ENCODE data around the gene KPNA6. TPM values are rescaled to one million over a fixed set of nuclear protein-coding genes. Genes with fewer than 3 reads are reported as not detected.

KPNA6 gene
- total and polyA plus RNA-seq, 9 of the 15 experiments (the other 6 are each of a cell fraction or from before 2014, with no cell fraction given) = 20.1 to 54.6 (median 32.2) TPM

DNA sequence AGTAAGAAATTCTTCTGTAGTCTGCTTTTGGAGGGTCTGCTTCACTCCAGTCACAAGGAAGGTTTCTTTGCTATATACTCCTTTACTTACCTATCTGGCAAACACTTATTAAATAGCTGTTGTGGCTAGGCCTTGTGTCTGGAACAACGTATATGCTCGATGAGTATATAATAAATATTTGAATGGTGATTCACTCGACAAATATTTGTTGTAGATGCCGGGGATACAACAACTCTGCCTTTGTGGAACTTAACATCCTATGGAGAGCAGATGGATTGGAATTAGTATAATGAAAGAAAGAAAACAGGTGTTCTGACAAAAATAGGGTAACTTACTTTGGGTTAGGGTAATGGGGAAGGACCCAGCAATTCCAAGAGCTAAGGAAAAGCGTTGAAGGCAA lies 31.1 kb downstream of the KPNA6 start (continued):
- no peak for TF ChIP-seq TCF3 (CRISPR knock-in tag; IDR thresholded peaks at IDR 0.05)
- no peak for TF ChIP-seq MEF2D (tag; conservative IDR thresholded peaks at IDR 0.05; ENCODE audit: low read depth)

DNA sequence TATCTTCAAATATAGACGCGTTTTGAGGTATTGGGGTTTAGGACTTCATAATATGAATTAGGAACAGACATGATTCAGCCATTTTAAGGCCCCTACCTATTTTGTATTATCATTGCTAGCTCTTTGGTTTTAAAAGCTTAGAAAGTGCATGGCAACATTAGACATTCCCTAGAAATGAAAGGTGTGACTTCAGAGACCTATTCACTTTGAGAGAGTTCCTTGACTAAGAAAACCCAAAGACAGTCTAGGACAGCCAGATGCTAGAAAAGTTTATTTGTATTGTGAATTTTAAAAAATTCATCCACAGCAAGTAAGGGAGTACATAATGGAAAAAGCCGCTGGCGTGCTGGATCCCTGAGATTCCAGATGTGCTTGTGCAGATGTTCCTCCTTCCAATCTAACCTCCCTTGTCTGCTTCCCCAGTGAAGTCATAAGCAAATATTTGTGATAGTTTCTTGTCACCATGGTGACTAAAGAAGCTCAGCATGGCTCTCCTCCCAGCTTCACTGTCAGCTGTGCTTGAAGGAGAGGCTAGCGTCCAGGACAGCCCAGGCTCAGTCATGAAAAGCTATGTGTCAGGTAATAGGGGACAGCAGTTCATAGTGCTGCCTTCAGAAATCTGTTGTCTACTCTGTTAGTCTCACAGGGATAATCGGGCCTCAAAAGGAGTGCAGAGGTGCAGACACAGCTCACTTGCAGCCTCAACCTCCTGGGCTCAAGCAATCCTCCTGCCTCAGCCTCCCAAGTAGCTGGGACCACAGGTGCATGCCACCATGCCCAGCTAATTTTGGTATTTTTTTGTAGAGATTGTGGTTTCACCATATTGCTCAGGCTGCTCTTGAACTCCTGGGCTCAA lies 34.8 kb downstream of the KPNA6 start:
- ChIA-PET CTCF (ENCODE audit: low intra/inter-chr PET ratio) (no interaction called here), POLR2A (interaction anchor here (0.6 to 1.7 kb wide), 11 partner anchors 9 to 494 kb away, joined by 3 to 9 read pairs (median 3); partner anchors contain the start of gene TXLNA)
- WGBS (ENCODE audit: insufficient coverage, low coverage, missing lambda C conversion rate) = 48% methylated on average over 6 of the region's 6 CpGs
- Histone ChIP-seq H3K9me1 (ENCODE audit: control insufficient read depth, insufficient read depth, low read length) (no peaks in the 10 kb centered on the region), H4K20me1 (replicated peaks; ENCODE audit: control insufficient read depth, insufficient read depth, low read length) (no peaks in the 10 kb centered on the region), H3K27ac (ENCODE audit: extremely low read depth, low read depth, low read length) (peak overlapping the region; percentile 8; the same call in 1 of the 3 replicates), H3K36me3 (ENCODE audit: control insufficient read depth, insufficient read depth, low read length) (0 out of 3 replicates have a peak, but pooled peaks cover 6% of the 10 kb centered on the region), H3K4me1 (replicated peaks in 1 of 2; ENCODE audit: control insufficient read depth in 2 of 2, insufficient read depth in 2 of 2, low read length in 2 of 2) (peaks cover 0 to 25% of the 10 kb centered on the region in 2 experiments; a peak in 4 of 5 replicates), H3K9ac (ENCODE audit: insufficient read depth in 1 of 2, low read depth in 2 of 2, low read length in 2 of 2) (peak overlapping the region; percentile 4 to 21; a peak in 2 of 4 replicates), H3K4me3 (no peak overlapping the region), H3K9me3 (replicated peaks; ENCODE audit: control insufficient read depth, insufficient read depth, low read depth, low read length) (peaks cover 3% of the 10 kb centered on the region; the same call in 1 of the 2 replicates), H3K79me2 (ENCODE audit: control insufficient read depth, insufficient read depth, low read length) (peaks cover 92% of the 10 kb centered on the region), H2AFZ (ENCODE audit: low read depth, low read length) (no peak overlapping the region), H3K27me3 (ENCODE audit: control insufficient read depth in 2 of 2, insufficient read depth in 2 of 2, low read length in 2 of 2) (no peaks in the 10 kb centered on the region), H3K4me2 (ENCODE audit: insufficient read depth, low read length) (no peak overlapping the region)
- FAIRE-seq (peak; percentile 65), ATAC-seq (peak; percentile 78), DNase-seq (ENCODE audit: extremely low read depth in 1 of 4, low spot score in 3 of 4) (peak; percentile 51 to 60 (median 57))
- intact Hi-C loops (cut with micrococcal nuclease) (no loop called here), in situ Hi-C loops (cut with MboI) (no loop called here)
- no TSS peak for BruUV-seq (replicated peaks)
- no peak for TF ChIP-seq RBM15 (IDR thresholded peaks at IDR 0.05; ENCODE audit: insufficient read depth, low read length)
- no peak for TF ChIP-seq KDM1A (IDR thresholded peaks at IDR 0.05)
- TF ChIP-seq, protein P1, sequence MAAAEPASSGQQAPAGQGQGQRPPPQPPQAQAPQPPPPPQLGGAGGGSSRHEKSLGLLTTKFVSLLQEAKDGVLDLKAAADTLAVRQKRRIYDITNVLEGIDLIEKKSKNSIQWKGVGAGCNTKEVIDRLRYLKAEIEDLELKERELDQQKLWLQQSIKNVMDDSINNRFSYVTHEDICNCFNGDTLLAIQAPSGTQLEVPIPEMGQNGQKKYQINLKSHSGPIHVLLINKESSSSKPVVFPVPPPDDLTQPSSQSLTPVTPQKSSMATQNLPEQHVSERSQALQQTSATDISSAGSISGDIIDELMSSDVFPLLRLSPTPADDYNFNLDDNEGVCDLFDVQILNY (CRISPR knock-in tag; IDR thresholded peaks at IDR 0.05) = 0 out of 2 replicates have a peak, but pooled peaks have one; percentile 41
- no peak for TF ChIP-seq ZC3H4 (CRISPR knock-in tag; IDR thresholded peaks at IDR 0.05; ENCODE audit: borderline replicate concordance)
- TF ChIP-seq CTBP1 (IDR thresholded peaks at IDR 0.05; ENCODE audit: borderline replicate concordance) = peak; percentile 27; the same call in 1 of the 2 replicates
- TF ChIP-seq SIN3B (IDR thresholded peaks at IDR 0.05; ENCODE audit: low read depth) = no peak
- TF ChIP-seq FOXJ2 (tag; IDR thresholded peaks at IDR 0.05) = peak; percentile 95
- TF ChIP-seq ZBTB8A (IDR thresholded peaks at IDR 0.05; ENCODE audit: partially characterized antibody) = no peak
- 0 out of 2 replicates have a peak, but pooled peaks have one; percentile 23 for TF ChIP-seq ATF7 (IDR thresholded peaks at IDR 0.05)
- TF ChIP-seq ZNF444 (CRISPR knock-in tag; IDR thresholded peaks at IDR 0.05) = no peak
- TF ChIP-seq CBFA2T3 (IDR thresholded peaks at IDR 0.05) = peak; percentile 39
- peak; percentile 89 for TF ChIP-seq RFX1 (IDR thresholded peaks at IDR 0.05)
- 0 out of 4 replicates have a peak, but pooled peaks of 1 of the 2 experiments have one; percentile 57 for TF ChIP-seq SIN3A (IDR thresholded peaks at IDR 0.05; ENCODE audit: borderline replicate concordance in 2 of 2, control insufficient read depth in 1 of 2, low read depth in 2 of 2, low read length in 2 of 2)
- no peak for TF ChIP-seq JUND (IDR thresholded peaks at IDR 0.05; ENCODE audit: borderline replicate concordance, low read depth, low read length)
- TF ChIP-seq JUND (tag; IDR thresholded peaks at IDR 0.05; ENCODE audit: borderline replicate concordance, low read depth, low read length) = peak; percentile 10; the same call in 1 of the 3 replicates
- TF ChIP-seq, protein P2, sequence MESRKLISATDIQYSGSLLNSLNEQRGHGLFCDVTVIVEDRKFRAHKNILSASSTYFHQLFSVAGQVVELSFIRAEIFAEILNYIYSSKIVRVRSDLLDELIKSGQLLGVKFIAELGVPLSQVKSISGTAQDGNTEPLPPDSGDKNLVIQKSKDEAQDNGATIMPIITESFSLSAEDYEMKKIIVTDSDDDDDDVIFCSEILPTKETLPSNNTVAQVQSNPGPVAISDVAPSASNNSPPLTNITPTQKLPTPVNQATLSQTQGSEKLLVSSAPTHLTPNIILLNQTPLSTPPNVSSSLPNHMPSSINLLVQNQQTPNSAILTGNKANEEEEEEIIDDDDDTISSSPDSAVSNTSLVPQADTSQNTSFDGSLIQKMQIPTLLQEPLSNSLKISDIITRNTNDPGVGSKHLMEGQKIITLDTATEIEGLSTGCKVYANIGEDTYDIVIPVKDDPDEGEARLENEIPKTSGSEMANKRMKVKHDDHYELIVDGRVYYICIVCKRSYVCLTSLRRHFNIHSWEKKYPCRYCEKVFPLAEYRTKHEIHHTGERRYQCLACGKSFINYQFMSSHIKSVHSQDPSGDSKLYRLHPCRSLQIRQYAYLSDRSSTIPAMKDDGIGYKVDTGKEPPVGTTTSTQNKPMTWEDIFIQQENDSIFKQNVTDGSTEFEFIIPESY (CRISPR knock-in tag; IDR thresholded peaks at IDR 0.05) = peak; percentile 65; the same call in 1 of the 2 replicates
